K562 (cell line): ENCODE measurements around the gene CDH12. TPM values are rescaled to one million over a fixed set of nuclear protein-coding genes. Genes with fewer than 3 reads are reported as not detected.

Source experiments
- ATAC-seq: fragments of 200-7000 bp; cut with Tn5 transposase; 3 replicates; pipeline ENCODE4 v1.9.1; 2020; ENCODE audit warnings: moderate library complexity
- BruUV-seq: library from RNA; stranded (reverse); fragments of 400-500 nt; replicated peaks from 2 replicates; lab custom pipeline; 2021; lab: Mats Ljungman, UMichigan
- CTCF ChIA-PET: fragments of 300-600 bp; formaldehyde crosslinking; extraction: SDS; loops from one replicate; lab custom pipeline; 2021; ENCODE audit warnings: low intra/inter-chr PET ratio; lab: Yijun Ruan, JAX
- POLR2A ChIA-PET: fragments of 300-600, 350-650 bp; sonication (Branson Sonifier 250); formaldehyde crosslinking; extraction: SDS; loops from one replicate; lab custom pipeline; 2021; ENCODE audit warnings: antibody characterized with exemption, inconsistent platforms; lab: Yijun Ruan, JAX
- DNase-seq, 4 experiments: peaks; one replicate each; pipeline versions ENCODE4 v3.0.0 to v3.0.0-alpha.2; 2011 to 2018; ENCODE audit warnings: low spot score in 3 of 4, mixed read lengths in 3 of 4; ENCODE audit errors: extremely low read depth in 1 of 4
- FAIRE-seq: peaks from 2 replicates; lab custom pipeline; 2011; peaks lifted over from hg19 to GRCh38; lab: Jason Lieb, UNC
- H2AFZ ChIP-seq: 2 replicates; pipeline ENCODE4 v1.6.0; 2011; ENCODE audit warnings: low read depth, low read length, control low read depth, inconsistent platforms
- H3K27ac ChIP-seq: fragments of 200-600 bp; 3 replicates; pipeline ENCODE4 v1.8.0; 2011; ENCODE audit warnings: low read depth, mild to moderate bottlenecking, control low read depth, inconsistent platforms, low read length, moderate library complexity, mixed read lengths; ENCODE audit errors: extremely low read depth
- H3K27me3 ChIP-seq, 2 experiments: fragments of 300-600 bp in 1 of 2; 2 replicates in 1 of 2; 3 replicates in 1 of 2; pipeline versions ENCODE4 v1.6.0 to v1.8.0; 2011; ENCODE audit warnings: inconsistent platforms in 2 of 2, low read length in 2 of 2, mild to moderate bottlenecking in 1 of 2, mixed read lengths in 1 of 2, moderate library complexity in 1 of 2; ENCODE audit not compliant: control insufficient read depth in 2 of 2, insufficient read depth in 2 of 2
- H3K36me3 ChIP-seq: fragments of 300-600 bp; 3 replicates; pipeline ENCODE4 v1.8.0; 2011; ENCODE audit warnings: mild to moderate bottlenecking, low read length, inconsistent platforms; ENCODE audit not compliant: control insufficient read depth, insufficient read depth
- H3K4me1 ChIP-seq, 2 experiments: fragments of 200-600 bp in 1 of 2; replicated peaks in 1 of 2; 2 replicates in 1 of 2; 3 replicates in 1 of 2; pipeline versions ENCODE4 v1.5.1 to v1.8.0; 2011; ENCODE audit warnings: inconsistent platforms in 2 of 2, low read length in 2 of 2, mild to moderate bottlenecking in 1 of 2, mixed read lengths in 1 of 2, moderate library complexity in 1 of 2; ENCODE audit not compliant: control insufficient read depth in 2 of 2, insufficient read depth in 2 of 2
- H3K4me2 ChIP-seq: 2 replicates; pipeline ENCODE4 v1.6.1; 2011; ENCODE audit warnings: low read length, control low read depth, inconsistent platforms, mixed read lengths; ENCODE audit not compliant: insufficient read depth
- H3K4me3 ChIP-seq: fragments of 200-600 bp; sonication (generic), shearing (Covaris generic); 2 replicates; pipeline ENCODE4 v1.5.1; 2016; ENCODE audit warnings: control low read depth, inconsistent platforms
- H3K79me2 ChIP-seq: fragments of 200-600 bp; 3 replicates; pipeline ENCODE4 v1.8.0; 2011; ENCODE audit warnings: low read length, inconsistent platforms; ENCODE audit not compliant: control insufficient read depth, insufficient read depth
- H3K9ac ChIP-seq, 2 experiments: 2 replicates each; pipeline versions ENCODE4 v1.6.0 to v1.6.1; 2011; ENCODE audit warnings: low read depth in 2 of 2, low read length in 2 of 2, control low read depth in 1 of 2, inconsistent platforms in 1 of 2, mild to moderate bottlenecking in 1 of 2, mixed read lengths in 1 of 2; ENCODE audit not compliant: insufficient read depth in 1 of 2
- H3K9me1 ChIP-seq: one replicate; pipeline ENCODE4 v1.6.0; 2011; ENCODE audit warnings: inconsistent platforms, mild to moderate bottlenecking, low read length, moderate library complexity; ENCODE audit not compliant: control insufficient read depth, insufficient read depth
- H3K9me3 ChIP-seq: replicated peaks from 2 replicates; pipeline ENCODE4 v1.5.1; 2011; ENCODE audit warnings: low read depth, low read length, inconsistent platforms; ENCODE audit not compliant: control insufficient read depth, insufficient read depth
- H4K20me1 ChIP-seq: replicated peaks from 2 replicates; pipeline ENCODE4 v1.6.1; 2011; ENCODE audit warnings: low read length, inconsistent platforms, mixed read lengths; ENCODE audit not compliant: control insufficient read depth, insufficient read depth
- CCNT2 ChIP-seq: IDR thresholded peaks from 2 replicates; pipeline ENCODE4 v1.6.1; 2011; ENCODE audit warnings: borderline replicate concordance, low read depth, mild to moderate bottlenecking, moderate library complexity, mixed read lengths, low read length; ENCODE audit not compliant: insufficient read length; ENCODE audit errors: extremely low read depth
- HNRNPK ChIP-seq: fragments of 200-400 bp; formaldehyde crosslinking; IDR thresholded peaks from one replicate; pipeline ENCODE4 v1.6.1; 2018; ENCODE audit warnings: mild to moderate bottlenecking, low read depth, low read length; ENCODE audit not compliant: poor library complexity, severe bottlenecking
- HSF4 ChIP-seq: fragments of 250-450 bp; sonication (Bioruptor Pico); IDR thresholded peaks from 2 replicates; pipeline ENCODE4 v2.1.2; 2022; ENCODE audit warnings: mild to moderate bottlenecking, moderate library complexity, borderline replicate concordance
- WGBS: fragments of 100-300 bp; shearing (Covaris generic); methylation state at CpG from one replicate; pipeline ENCODE4 v1.1.6; 2016; ENCODE audit warnings: low coverage, mixed read lengths; ENCODE audit not compliant: insufficient coverage; ENCODE audit errors: missing lambda C conversion rate; 5-methylcytosine and 5-hydroxymethylcytosine counted together
- in situ Hi-C: fragments of 300-500 bp; cut with MboI; formaldehyde crosslinking; loops from 4 replicates; pipeline ENCODE4 v1.15.0; 2018; ENCODE audit warnings: inconsistent platforms, mixed read lengths
- intact Hi-C: fragments of 100-400 bp; cut with micrococcal nuclease; formaldehyde crosslinking; loops from 2 replicates; pipeline ENCODE4 v1.14.2; 2022
- polyA plus RNA-seq, 8 experiments: library from polyadenylated mRNA; depleted of rRNA in 4 of 8; stranded (reverse) in 5 of 8; unstranded in 3 of 8; fragments of >200 nt; fragmentation: Nextera tagmentation in 2 of 8; fragmentation: Illumina TruSeq in 1 of 8; extraction: Ambion mirVana in 2 of 8; extraction: Trizol in 1 of 8; gene quantifications; 2 replicates each; pipeline versions ENCODE4 v1.2.1 to v1.2.3, GENCODE V29; 2011 to 2014; ENCODE audit warnings: inconsistent platforms in 1 of 8, missing spikeins in 1 of 8
- total RNA-seq, 7 experiments: library from RNA; depleted of rRNA in 6 of 7; stranded (reverse); fragments of >200 nt in 6 of 7; fragmentation: Illumina TruSeq in 2 of 7; extraction: Trizol in 2 of 7; gene quantifications; 2 replicates each; pipeline versions ENCODE4 v1.2.1 to v1.2.3, GENCODE V29; 2011 to 2021; ENCODE audit warnings: low replicate concordance in 1 of 7
- TF ChIP-seq, protein P1 (sequence below): fragments of 250-450 bp; sonication (Bioruptor Pico); IDR thresholded peaks from 2 replicates; pipeline ENCODE4 v1.4.0; 2020; ENCODE audit warnings: mild to moderate bottlenecking, moderate library complexity, borderline replicate concordance
- TF ChIP-seq, protein P2 (sequence below): sonication (generic); formaldehyde crosslinking; IDR thresholded peaks from 2 replicates; pipeline ENCODE4 v1.9.0; 2022; ENCODE audit warnings: mild to moderate bottlenecking, missing genetic modification reagents

Gene CDH12
- total and polyA plus RNA-seq, 9 of the 15 experiments (the other 6 are each of a cell fraction or from before 2014, with no cell fraction given) = 0.03 to 1.7 (median 0.37) TPM

DNA sequence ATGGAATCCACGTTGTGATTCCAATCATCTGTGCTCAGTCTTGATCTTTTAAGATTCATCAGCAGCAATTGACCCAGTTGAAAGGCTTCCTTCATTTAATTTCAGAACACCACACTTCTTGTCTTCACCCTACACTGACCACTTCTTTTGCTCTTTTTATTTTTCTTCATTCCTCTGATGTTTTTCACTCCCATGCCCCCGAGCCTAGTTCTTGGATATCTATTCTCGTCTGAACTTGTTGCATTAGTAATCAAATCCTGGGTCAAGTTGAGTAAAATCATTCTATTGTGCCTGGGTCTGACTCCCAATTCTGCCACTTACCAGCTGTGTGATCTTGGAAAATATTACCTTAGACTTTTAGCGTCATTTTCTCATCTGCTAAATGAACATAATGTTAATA lies 356.5 kb downstream of the CDH12 start (continued):
- TF ChIP-seq, protein P1, sequence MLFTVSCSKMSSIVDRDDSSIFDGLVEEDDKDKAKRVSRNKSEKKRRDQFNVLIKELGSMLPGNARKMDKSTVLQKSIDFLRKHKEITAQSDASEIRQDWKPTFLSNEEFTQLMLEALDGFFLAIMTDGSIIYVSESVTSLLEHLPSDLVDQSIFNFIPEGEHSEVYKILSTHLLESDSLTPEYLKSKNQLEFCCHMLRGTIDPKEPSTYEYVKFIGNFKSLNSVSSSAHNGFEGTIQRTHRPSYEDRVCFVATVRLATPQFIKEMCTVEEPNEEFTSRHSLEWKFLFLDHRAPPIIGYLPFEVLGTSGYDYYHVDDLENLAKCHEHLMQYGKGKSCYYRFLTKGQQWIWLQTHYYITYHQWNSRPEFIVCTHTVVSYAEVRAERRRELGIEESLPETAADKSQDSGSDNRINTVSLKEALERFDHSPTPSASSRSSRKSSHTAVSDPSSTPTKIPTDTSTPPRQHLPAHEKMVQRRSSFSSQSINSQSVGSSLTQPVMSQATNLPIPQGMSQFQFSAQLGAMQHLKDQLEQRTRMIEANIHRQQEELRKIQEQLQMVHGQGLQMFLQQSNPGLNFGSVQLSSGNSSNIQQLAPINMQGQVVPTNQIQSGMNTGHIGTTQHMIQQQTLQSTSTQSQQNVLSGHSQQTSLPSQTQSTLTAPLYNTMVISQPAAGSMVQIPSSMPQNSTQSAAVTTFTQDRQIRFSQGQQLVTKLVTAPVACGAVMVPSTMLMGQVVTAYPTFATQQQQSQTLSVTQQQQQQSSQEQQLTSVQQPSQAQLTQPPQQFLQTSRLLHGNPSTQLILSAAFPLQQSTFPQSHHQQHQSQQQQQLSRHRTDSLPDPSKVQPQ (CRISPR knock-in tag) = no peak
- TF ChIP-seq HSF4 (CRISPR knock-in tag) = no peak

DNA sequence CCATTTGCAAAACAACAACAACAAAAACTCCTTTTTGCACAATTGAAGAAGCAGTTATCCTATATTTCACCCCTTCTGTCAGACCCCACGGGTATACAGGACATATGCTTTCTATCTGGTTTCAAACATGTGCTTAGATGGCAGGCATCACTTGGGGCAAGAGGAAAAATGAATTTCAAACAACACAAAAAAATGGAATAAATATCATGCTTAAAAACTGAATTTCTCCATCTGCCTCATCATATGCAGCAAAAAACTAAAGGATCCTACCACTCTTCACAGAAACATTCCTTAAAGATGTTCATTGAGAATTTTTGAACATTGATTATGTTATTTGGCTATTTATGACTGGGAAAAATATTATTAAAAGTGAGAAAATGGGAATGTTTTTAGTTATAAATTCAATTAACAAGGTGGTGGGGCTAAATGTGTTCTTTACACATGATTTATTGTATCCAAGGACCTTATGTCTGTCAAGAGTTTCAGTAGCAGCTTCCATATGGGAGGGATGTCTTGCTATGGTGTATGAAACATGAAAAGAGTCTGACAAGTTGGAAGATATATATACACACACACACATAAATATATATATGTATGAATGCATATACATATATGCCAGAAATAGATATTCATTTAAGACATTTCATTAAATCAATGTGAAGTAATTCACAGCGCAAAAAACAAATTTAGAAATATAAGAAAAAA lies 358.0 kb downstream of the CDH12 start:
- CTCF ChIA-PET = no interaction called here
- no peaks in the 10 kb centered on the region for H3K9me1 ChIP-seq
- H3K27ac ChIP-seq = no peak overlapping the region
- H3K79me2 ChIP-seq = no peaks in the 10 kb centered on the region
- in situ Hi-C loops = no loop called here
- H3K4me2 ChIP-seq = no peak overlapping the region
- no peaks in the 10 kb centered on the region for H3K27me3 ChIP-seq
- H3K4me3 ChIP-seq = no peak overlapping the region
- BruUV-seq = no TSS peak
- TF ChIP-seq, protein P2, sequence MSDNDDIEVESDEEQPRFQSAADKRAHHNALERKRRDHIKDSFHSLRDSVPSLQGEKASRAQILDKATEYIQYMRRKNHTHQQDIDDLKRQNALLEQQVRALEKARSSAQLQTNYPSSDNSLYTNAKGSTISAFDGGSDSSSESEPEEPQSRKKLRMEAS (CRISPR knock-in tag) = no peak
- TF ChIP-seq CCNT2 (no peak), HNRNPK (no peak)
- TF ChIP-seq, all 486 proteins: peak for 0
- ATAC-seq (no peak), DNase-seq (no peak), FAIRE-seq (no peak)
- WGBS = 3% methylated on average over 2 of the region's 2 CpGs
- POLR2A ChIA-PET = no interaction called here
- no peaks in the 10 kb centered on the region for H3K4me1 ChIP-seq
- no peaks in the 10 kb centered on the region for H3K36me3 ChIP-seq
- no peak overlapping the region for H3K9ac ChIP-seq
- intact Hi-C loops = no loop called here
- no peaks in the 10 kb centered on the region for H3K9me3 ChIP-seq
- H2AFZ ChIP-seq = no peak overlapping the region
- no peaks in the 10 kb centered on the region for H4K20me1 ChIP-seq
